ENCODE data around the gene CYP4F11. TPM values are rescaled to one million over a fixed set of nuclear protein-coding genes. Genes with fewer than 3 reads are reported as not detected.
"Not testable (repeated sequence)": the region's sequence is repeated elsewhere in the genome, so short reads cannot be mapped to it uniquely, and the experiment has no call there.

CYP4F11 gene
- total RNA-seq, 1 donor from 2014 or later: 0.38 TPM

DNA sequence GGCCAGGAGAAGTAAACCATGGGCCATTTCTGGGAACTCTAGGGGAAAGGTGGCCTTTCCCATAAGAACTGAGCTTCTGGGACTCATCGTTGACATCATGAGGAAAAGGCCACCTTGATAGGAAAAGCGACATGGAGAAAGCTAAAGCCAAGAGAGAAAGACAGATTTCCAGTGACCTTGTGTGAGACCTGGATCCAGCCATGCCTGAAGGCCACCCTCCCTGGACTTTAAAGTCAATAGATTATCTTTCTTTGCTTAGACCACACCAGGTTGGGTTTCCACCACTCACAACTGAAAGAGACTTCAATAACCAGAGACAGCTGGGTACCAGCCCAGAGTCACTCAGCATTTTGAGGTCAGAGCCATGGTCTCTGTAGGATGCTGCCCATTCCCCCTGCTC, 40.0 kb downstream of the CYP4F11 start:
- no peak overlapping the region for H3K4me3 ChIP-seq (ENCODE audit: low read depth, low read length)
- no peak for DNase-seq (ENCODE audit: low read depth)
- H3K27me3 ChIP-seq (ENCODE audit: control insufficient read depth, insufficient read depth, low read length): no peaks in the 10 kb centered on the region
- TF ChIP-seq, protein P1, sequence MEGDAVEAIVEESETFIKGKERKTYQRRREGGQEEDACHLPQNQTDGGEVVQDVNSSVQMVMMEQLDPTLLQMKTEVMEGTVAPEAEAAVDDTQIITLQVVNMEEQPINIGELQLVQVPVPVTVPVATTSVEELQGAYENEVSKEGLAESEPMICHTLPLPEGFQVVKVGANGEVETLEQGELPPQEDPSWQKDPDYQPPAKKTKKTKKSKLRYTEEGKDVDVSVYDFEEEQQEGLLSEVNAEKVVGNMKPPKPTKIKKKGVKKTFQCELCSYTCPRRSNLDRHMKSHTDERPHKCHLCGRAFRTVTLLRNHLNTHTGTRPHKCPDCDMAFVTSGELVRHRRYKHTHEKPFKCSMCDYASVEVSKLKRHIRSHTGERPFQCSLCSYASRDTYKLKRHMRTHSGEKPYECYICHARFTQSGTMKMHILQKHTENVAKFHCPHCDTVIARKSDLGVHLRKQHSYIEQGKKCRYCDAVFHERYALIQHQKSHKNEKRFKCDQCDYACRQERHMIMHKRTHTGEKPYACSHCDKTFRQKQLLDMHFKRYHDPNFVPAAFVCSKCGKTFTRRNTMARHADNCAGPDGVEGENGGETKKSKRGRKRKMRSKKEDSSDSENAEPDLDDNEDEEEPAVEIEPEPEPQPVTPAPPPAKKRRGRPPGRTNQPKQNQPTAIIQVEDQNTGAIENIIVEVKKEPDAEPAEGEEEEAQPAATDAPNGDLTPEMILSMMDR (IDR thresholded peaks at IDR 0.05; ENCODE audit: insufficient read depth, low read length, poor library complexity, severe bottlenecking): no peak
- no peaks in the 10 kb centered on the region for H3K36me3 ChIP-seq (ENCODE audit: control insufficient read depth, insufficient read depth, low read length)

DNA sequence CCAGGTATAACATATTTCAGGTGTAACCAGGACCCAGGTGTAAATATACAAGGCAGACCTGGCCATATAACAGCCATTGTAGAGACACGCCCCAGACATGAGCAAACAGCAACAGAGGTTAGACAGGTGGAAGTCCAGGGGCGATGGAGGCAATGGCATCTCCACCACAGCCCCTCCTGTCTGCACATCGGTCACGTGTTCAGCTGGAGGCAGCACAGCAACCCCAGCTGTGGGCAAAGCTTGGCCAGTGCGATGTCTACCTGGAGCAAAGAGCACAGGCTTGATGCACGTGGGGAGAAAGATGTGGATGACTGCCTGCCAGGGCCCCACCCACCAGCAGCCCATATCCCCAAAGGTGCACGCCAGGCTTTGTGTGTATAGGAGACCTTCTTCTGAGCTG, 40.9 kb downstream of the CYP4F11 start:
- H3K4me3 ChIP-seq (ENCODE audit: low read depth, low read length): no peak overlapping the region
- TF ChIP-seq, protein P1 (IDR thresholded peaks at IDR 0.05; ENCODE audit: insufficient read depth, low read length, poor library complexity, severe bottlenecking): no peak
- no peak for DNase-seq (ENCODE audit: low read depth)

DNA sequence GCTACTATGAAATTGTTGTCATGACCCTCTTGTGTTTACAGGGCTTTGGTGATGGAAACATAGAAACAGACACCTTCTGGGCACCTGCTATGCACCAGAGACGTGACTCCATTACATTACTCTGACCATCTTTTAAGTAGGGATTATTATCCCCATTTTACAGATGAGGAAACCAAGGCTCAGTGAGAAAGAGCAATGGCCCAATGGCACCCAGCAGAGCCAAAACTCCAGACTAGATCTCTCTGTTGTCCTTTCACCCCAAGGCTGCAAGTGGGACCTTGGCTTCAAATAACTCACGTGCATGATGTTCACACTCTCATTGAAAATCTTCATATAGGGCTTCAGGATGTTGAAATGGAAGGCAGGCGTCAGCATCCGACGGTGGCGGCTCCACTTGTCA, 42.3 kb downstream of the CYP4F11 start:
- H3K36me3 ChIP-seq (ENCODE audit: control insufficient read depth, insufficient read depth, low read length): no peaks in the 10 kb centered on the region
- TF ChIP-seq, protein P1 (IDR thresholded peaks at IDR 0.05; ENCODE audit: insufficient read depth, low read length, poor library complexity, severe bottlenecking): no peak
- H3K4me3 ChIP-seq (ENCODE audit: low read depth, low read length): no peak overlapping the region
- H3K27me3 ChIP-seq (ENCODE audit: control insufficient read depth, insufficient read depth, low read length): no peaks in the 10 kb centered on the region
- no peak for DNase-seq (ENCODE audit: low read depth)

More for the DNA sequence above, 40.9 kb downstream of the CYP4F11 start:
- H3K27me3 ChIP-seq (ENCODE audit: control insufficient read depth, insufficient read depth, low read length): no peaks in the 10 kb centered on the region
- H3K36me3 ChIP-seq (ENCODE audit: control insufficient read depth, insufficient read depth, low read length): no peaks in the 10 kb centered on the region

DNA sequence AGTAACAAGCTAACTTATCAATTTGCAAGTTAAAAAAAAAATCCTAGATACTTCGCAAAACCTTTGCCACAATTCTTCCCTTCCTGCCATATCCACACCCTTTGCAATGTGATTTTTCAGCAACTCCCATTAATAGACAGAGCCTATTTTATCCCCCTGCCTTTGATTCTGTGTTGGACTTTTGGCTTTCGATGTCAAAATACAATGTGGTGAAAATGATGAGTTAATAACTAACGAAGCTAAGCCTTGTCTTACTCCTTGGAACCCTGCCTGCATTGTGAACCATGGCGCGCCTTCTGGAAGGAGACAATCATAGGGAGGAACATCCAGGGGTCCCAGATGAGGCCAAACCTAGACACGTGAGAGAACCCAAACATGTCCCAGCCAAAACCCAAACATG, 42.9 kb downstream of the CYP4F11 start:
- H3K36me3 ChIP-seq (ENCODE audit: control insufficient read depth, insufficient read depth, low read length): no peaks in the 10 kb centered on the region
- no peak for DNase-seq (ENCODE audit: low read depth)
- H3K27me3 ChIP-seq (ENCODE audit: control insufficient read depth, insufficient read depth, low read length): no peaks in the 10 kb centered on the region
- TF ChIP-seq, protein P1 (IDR thresholded peaks at IDR 0.05; ENCODE audit: insufficient read depth, low read length, poor library complexity, severe bottlenecking): no peak
- no peak overlapping the region for H3K4me3 ChIP-seq (ENCODE audit: low read depth, low read length)

DNA sequence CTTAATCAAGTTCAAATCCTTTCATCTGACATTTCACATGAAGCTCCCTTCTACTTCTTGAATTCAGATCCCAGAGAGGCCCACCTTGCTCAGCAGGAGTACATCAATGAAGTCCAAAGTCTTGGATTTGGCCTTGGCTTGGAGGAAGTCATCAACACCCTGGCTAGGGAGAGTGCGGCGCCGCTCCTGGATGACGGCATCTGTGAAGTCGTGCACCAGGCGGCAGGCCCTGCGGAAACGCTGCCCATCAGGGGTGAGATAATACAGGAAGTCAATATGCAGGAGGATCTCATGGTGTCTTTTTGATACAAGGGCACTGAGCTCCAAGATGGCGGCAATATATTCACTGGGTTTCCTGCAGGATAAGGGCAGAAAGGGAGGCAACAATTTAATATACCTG, 45.0 kb downstream of the CYP4F11 start:
- DNase-seq (ENCODE audit: low read depth); H3K36me3 ChIP-seq (ENCODE audit: control insufficient read depth, insufficient read depth, low read length); H3K27me3 ChIP-seq (ENCODE audit: control insufficient read depth, insufficient read depth, low read length); H3K4me3 ChIP-seq (ENCODE audit: low read depth, low read length): not testable (repeated sequence)

DNA sequence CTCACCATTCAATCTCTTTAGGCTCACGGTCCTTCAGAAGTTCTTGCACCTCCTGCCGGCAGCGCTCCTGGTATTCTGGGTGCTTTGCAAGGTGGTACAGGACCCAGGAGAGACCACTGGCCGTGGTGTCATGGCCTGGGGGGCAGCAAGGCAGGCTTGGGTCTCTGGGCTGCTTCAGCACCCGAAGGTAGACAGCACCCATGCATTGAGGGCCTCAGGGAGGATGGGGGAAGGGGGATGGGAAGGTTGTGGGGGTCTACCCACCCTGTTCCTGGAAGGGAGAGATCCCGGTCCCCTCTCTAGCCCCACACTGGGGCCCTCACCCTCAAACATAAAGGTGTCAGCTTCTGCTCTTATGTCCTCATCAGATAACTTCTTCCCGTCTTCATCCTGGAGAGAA, 48.4 kb downstream of the CYP4F11 start:
- no peaks in the 10 kb centered on the region for H3K36me3 ChIP-seq (ENCODE audit: control insufficient read depth, insufficient read depth, low read length)
- TF ChIP-seq, protein P1 (IDR thresholded peaks at IDR 0.05; ENCODE audit: insufficient read depth, low read length, poor library complexity, severe bottlenecking): no peak
- no peak overlapping the region for H3K4me3 ChIP-seq (ENCODE audit: low read depth, low read length)
- no peaks in the 10 kb centered on the region for H3K27me3 ChIP-seq (ENCODE audit: control insufficient read depth, insufficient read depth, low read length)
- no peak for DNase-seq (ENCODE audit: low read depth)
